Epithelial cell of esophagus (primary cell): ENCODE data around the gene TBCEL.

Experiments used
- DNase-seq: peaks from one replicate; pipeline ENCODE4 v3.0.0; 2010; ENCODE audit warnings: low read depth
- H3K4me3 ChIP-seq: 2 replicates; pipeline ENCODE4 v1.5.1; 2011; ENCODE audit warnings: mild to moderate bottlenecking, low read length, control low read depth
- TF ChIP-seq, protein P1 (sequence below): IDR thresholded peaks from 2 replicates; pipeline ENCODE4 v1.5.1; 2011; ENCODE audit warnings: low read depth, mild to moderate bottlenecking, low read length, control low read depth, inconsistent platforms; ENCODE audit not compliant: insufficient read depth; ENCODE audit errors: missing control alignments

The TBCEL gene

DNA sequence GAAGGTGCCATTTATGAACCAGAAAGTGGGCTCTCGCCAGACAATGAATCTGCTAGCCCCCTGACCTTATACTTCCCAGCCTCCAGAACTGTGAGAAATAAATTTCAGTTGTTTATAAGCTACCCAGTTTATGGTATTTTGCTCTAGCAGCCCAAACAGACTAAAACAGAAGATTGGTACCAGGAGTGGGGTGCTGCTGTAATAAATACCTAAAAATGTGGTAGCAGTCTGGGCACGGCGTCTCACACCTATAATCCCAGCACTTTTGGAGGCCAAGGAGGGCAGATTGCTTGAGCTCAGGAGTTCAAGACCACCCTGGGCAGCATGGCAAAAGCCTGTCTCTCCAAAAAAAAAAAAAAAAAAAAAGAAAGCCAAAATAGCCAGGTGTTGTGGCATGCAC is 98.4 kb downstream of the TBCEL start:
- H3K4me3 ChIP-seq: no peak overlapping the region
- TF ChIP-seq, protein P1, sequence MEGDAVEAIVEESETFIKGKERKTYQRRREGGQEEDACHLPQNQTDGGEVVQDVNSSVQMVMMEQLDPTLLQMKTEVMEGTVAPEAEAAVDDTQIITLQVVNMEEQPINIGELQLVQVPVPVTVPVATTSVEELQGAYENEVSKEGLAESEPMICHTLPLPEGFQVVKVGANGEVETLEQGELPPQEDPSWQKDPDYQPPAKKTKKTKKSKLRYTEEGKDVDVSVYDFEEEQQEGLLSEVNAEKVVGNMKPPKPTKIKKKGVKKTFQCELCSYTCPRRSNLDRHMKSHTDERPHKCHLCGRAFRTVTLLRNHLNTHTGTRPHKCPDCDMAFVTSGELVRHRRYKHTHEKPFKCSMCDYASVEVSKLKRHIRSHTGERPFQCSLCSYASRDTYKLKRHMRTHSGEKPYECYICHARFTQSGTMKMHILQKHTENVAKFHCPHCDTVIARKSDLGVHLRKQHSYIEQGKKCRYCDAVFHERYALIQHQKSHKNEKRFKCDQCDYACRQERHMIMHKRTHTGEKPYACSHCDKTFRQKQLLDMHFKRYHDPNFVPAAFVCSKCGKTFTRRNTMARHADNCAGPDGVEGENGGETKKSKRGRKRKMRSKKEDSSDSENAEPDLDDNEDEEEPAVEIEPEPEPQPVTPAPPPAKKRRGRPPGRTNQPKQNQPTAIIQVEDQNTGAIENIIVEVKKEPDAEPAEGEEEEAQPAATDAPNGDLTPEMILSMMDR: no peak
- no peak for DNase-seq

DNA sequence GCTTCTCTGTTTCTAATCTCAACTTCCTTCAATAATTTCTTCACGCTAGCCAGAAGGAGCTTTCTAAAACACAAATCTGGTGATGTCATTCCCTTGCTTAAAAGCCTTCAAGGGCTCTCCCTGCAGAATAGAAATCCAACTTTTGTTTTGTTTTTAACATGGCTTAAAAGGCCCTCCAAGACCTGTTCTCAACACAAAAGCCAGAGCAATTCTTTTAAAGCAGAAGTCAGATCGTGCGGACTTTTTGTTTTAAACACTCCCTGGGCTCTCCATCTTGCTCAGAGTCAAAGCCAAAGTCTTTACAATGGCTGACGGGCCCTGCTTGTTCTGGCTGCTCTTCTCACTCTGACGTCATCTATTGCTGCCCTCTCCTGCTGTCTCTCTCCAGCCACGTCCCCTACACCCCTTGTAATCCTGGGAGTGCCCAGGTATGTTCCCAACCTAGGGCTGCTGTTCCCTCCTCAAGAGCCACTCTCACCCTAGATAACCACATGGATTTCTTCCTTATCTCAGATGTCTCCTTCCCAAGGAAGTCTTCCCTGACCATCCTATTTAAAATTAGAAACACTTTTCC is 99.7 kb downstream of the TBCEL start:
- TF ChIP-seq, protein P1: no peak
- H3K4me3 ChIP-seq: no peak overlapping the region
- no peak for DNase-seq

DNA sequence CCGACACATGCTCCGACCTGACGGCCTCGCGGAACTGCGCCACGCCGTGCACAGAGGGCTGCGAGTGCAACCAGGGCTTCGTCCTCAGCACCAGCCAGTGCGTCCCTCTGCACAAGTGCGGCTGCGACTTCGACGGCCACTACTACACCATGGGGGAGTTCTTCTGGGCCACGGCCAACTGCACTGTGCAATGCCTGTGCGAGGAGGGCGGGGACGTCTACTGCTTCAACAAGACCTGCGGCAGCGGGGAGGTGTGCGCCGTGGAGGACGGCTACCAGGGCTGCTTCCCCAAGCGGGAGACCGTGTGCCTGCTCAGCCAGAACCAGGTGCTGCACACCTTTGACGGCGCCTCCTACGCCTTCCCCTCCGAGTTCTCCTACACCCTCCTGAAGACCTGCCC is 103.9 kb downstream of the TBCEL start:
- no peak overlapping the region for H3K4me3 ChIP-seq
- TF ChIP-seq, protein P1: no peak
- no peak for DNase-seq

DNA sequence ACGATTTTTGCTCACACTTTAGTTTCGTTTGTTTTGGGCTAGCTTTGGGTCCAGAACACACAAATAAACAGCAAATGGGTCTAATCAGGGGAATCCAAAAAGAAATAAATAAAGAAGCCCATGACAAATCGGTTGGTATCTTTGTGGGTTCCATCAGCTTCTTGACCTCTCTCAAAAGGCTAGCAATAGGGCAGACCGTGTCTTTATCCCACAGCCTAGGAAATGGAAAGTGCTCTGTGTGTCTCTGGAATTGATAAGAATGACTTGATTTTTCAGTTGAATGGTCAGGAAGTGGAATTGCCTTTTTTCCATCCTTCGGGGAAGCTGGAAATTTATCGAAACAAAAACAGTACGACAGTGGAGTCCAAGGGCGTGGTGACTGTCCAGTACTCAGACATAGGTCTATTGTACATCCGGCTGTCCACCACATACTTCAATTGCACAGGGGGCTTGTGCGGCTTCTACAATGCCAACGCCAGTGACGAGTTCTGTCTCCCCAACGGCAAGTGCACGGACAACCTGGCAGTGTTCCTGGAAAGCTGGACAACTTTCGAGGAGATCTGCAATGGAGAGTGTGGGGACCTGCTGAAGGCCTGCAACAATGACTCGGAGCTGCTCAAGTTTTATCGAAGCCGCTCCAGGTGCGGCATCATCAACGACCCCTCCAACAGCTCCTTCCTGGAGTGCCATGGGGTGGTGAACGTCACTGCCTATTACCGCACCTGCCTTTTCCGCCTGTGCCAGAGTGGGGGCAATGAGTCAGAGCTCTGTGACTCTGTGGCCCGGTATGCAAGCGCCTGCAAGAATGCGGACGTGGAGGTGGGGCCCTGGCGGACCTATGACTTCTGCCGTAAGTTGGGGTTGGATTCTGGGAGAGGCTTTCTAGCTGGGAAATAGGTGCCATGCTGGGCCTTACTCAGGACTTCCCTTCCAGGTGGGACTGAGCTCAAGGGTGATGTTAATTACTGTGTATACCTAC is 105.7 kb downstream of the TBCEL start:
- DNase-seq: no peak
- TF ChIP-seq, protein P1: no peak

DNA sequence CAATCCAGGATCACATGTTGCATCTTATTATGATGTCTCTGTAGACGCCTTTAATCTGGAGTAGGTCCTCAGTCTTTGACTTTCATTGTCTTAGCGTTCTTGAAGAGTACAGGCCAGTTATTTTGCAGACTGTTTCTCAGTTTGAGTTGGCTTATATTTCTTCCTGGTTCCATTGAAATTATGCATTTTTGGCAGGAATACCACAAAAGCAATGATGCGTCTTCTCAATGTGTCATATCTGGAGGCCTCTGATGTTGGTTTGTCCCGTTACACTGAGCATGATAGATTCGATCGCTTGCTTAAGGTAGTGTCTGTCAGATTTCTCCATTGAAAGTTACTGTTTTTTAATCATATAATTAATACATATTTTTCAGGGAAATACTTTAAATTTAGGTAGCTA is 107.8 kb downstream of the TBCEL start:
- no peak overlapping the region for H3K4me3 ChIP-seq
- TF ChIP-seq, protein P1: no peak
- DNase-seq: no peak

More for the DNA sequence above, 105.7 kb downstream of the TBCEL start:
- H3K4me3 ChIP-seq: no peak overlapping the region

DNA sequence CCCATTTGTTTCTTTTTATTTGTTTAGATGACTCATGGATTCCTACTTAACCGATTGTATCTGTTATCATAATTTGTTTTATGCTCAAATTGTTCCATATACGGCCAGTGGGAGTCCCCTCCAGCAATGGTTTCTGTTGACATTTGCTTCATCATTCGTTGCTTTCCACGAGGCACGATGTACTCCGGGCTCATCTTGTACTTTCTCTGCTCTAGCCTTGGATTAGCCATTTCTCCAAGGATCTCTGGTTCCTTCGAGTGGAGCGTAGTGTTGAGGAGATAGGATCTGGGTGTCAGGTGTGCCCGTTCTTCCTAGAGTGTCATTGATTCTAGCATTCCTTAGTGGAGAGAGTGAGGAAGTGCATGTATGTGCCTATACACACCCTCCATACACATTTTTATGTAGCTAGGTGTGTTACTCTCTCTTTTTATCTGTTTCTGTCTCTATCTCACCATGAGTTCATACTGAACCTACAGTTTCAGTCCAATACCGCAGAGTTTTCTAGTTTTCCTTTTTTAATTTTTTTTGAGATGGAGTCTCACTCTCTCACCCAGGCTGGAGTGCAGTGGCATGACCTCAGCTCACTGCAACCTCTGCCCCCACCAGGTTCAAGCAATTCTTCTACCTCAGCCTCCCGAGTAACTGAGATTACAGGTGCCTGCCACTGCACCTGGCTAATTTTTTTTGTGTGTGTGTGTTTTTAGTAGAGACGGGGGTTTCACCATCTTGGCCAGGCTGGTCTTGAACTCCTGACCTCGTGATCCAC is 108.5 kb downstream of the TBCEL start:
- TF ChIP-seq, protein P1: no peak
- no peak for DNase-seq

More for the DNA sequence above, 108.5 kb downstream of the TBCEL start:
- no peak overlapping the region for H3K4me3 ChIP-seq
